ENCODE measurements around the gene EXOC5.
A peak's percentile ranks its signal among the peaks of the same experiment; 100 is the strongest.

EXOC5 gene, protein sequence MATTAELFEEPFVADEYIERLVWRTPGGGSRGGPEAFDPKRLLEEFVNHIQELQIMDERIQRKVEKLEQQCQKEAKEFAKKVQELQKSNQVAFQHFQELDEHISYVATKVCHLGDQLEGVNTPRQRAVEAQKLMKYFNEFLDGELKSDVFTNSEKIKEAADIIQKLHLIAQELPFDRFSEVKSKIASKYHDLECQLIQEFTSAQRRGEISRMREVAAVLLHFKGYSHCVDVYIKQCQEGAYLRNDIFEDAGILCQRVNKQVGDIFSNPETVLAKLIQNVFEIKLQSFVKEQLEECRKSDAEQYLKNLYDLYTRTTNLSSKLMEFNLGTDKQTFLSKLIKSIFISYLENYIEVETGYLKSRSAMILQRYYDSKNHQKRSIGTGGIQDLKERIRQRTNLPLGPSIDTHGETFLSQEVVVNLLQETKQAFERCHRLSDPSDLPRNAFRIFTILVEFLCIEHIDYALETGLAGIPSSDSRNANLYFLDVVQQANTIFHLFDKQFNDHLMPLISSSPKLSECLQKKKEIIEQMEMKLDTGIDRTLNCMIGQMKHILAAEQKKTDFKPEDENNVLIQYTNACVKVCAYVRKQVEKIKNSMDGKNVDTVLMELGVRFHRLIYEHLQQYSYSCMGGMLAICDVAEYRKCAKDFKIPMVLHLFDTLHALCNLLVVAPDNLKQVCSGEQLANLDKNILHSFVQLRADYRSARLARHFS

DNA sequence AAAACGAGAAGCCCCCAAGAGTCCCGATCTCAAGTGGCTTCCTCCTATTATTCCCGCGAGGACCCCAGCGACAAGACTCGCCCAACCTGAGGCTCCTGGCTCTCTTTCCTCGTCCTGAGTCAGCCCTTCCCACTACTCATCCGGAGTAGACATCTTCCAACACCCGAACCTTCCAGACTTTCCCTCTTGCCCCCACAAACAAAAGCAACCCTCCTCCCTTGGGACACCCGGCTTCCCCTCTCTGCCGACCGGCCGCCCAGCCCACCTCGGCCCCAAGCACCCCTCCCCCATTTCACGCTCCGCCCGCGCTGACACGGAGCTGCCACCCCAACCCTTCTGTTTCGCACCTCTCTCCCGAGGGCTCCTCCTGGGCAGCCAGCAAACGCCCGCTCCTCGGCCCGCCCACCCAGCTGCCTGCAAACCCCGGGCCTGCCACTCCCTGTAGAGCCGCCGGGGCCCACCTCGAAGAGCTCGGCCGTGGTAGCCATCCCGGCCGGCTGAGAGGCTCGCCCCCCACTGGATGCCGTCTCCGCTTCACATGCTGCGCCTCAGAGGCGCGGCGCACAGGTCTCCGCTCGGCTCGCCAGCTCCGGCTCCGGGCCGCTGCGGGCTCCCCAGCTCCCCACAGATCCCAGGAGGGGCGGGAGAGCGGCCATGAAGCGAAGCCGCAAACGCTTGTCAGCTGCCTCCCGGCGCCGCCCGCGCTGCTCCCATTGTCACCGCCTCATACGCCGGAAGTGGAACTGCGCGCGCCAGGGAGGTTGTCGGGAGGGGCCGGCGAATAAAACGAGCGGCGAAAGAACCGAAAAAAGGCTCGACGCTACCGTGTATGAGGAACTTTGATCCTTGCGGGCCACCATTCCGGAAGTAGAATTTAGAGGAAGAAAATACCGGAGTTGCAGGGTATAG lies at the start of gene EXOC5, which contains the start of gene AP5M1:
Gene EXOC5 (minus strand): TSS at position 745 of the 909 bp plus-strand sequence. CDS start 257 bp downstream, at position 488.
Gene AP5M1 (plus strand): TSS at position 811 of the 909 bp plus-strand sequence. CDS start 344 bp downstream, outside the sequence.
- DNase-seq: peak; percentile 97

DNA sequence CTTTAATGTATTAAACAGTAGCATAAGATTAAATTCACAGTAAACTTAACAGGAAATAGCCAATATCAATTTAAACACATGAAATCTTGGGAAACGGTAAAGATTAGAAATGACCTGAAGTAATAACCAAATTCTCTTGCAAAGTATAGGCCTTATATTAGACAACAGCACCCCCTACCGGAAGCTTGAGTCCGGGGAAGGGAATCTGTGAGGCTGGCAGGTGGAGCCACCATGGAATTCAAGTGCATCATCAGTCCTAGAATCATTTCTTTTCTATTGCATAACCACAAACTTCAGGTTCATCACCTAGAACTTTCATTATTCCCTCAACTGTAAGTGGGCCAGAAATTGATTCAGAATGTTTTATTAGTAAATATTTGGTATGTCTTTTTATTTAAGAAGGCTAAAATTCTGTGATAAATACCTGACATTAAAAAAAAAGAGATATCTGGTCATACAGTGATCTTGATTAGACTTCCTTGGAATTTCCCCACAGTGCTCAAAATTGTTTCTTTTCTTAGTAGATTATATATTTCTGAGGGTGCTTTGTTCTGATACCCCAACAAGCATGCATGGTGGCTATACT lies 48.6 kb upstream of the EXOC5 start:
- peak; percentile 70 for DNase-seq

DNA sequence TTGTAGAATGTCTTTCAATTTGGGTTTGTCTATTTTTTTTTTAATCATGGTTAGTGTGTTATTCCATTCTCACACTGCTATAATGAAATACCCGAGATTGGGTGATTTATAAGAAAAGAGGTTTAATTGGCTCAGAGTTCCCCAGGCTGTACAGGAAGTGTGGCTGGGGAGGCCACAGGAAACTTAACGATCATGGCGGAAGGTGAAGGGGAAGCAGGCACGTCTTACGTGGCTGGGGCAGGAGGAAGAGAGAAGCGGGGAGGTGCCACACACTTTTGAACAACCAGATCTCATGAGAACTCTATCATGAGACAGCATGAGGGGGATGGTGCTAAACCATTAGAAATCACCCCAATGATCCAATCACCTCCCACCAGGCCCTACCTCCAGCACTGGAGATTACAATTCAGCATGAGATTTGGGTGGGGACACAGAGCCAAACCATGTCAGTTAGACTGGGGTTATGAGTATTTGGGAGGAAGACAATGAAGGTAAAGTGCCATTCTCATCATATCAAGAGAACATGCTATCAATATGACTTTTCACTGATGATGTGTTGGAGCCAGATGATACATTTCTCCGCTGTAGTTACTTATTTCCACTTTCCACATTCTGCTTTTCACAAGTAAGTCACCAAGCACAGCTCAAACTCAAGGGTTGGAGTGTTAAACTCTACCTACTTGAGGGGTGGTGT lies 45.8 kb upstream of the EXOC5 start:
- DNase-seq: no peak

DNA sequence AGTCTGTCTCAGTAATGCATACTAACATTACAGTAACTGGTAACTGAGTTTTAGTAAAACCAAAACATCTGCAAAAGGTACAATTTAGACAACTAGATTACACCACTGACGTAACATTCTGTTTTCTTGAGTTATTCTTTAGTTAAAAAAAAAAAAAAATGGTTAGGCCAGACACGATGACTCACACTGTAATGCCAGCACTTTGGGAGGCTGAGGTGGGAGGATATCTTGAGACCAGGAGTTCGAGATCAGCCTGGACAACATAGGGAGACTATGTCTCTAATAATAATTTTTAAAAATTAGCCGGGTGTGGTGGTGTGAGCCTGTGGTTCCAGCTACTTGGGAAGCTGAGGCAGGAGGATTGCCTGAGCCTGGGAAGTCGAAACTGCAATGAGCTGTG lies 34.2 kb upstream of the EXOC5 start:
- DNase-seq: no peak

DNA sequence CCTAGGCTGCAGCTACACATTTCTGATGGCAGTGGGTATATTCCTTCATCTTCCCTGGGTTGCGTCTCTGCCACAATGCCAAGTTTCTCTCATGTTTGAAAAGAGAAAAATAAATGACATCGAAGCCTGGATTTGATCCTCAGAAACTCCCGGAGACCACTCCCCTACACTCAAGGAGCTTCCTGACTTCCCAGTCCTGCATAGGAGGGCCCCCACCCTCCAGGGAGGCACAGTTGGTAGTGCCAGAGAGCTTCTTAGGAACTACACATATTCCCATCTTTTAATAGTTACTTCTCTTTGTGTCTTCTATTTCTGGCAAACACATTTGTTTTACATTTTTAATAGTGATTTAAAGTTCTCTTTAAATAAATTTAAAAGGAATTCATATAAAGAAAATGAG lies 30.8 kb upstream of the EXOC5 start:
- DNase-seq: no peak

DNA sequence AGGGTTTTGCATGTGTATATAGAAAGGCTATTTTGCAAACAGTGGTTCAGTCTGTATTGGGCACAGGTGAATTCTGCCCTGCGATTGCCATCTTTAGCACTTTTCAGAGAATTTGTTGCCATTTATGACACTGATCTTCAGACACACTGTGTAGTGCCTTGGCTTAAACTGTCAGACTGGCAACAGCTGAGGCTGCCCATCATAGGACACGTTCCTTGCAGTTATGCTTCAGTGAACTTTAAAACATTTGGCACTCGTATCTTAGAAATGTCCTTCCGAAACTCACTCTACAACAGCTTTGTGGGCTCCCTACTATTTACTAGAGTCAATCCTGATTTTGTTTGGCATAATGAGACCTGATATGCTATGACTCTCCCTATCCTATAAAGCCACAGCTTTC lies 29.1 kb upstream of the EXOC5 start:
- no peak for DNase-seq

DNA sequence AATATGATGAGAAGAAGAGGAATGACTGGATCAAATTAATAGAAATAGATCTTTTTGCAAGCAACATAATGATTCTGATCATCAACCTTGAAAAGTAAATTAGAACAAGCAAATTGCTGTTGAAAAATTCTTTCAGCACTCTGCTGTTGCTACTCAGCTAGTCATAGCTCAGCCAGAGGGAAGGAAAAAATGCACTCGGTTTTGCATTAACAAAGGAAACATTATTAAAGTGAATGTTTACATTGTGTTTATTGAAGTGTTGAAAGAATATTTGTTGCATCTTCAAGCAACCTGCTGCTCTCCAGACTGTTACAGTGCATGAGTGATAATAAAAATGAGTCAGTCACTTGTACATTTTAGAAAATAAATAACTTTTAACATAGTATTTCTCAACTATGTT lies 26.5 kb upstream of the EXOC5 start:
- no peak for DNase-seq

DNA sequence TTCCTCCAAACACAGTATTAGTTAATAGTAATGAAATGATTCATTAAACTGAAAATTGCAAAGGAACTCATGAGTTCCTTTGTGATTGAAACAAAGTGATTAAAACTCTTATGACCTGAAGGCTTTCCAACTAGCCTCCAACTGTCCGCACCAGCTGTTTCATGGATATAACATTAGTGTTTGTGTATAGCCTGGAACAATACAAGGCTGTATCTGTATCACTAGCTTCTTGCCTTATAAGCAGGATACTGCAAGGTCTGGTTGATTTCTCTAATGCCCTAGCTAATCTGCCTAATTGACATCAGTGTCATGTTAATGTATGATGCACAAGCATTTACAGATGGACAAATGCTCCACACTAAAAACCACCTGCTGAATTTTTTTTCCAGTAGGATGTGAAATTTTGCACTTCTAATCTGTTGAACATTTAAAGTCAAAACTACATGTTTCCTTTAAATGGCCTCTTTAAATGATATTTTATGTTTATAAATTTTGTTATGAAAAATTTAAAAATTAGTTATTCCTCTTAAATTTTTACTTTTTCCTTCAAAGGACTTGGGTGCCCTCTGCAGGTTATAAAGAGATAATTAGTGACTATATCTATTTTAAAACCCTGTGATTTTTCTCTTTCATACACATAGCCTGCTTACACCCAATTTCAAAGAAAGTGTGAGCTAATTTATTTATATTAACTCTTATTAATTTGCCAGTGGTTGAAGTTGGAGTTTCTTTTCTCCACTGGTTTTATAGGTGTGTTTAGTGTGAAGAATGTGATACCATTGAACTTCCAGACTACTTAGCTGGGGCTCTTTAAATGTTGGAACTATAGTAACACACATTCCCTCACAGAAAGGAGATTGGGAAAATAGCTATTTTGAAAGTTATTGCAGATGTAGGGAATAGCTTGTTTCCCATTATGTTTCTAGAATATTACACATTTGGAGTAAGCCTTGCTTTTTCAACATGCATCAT lies 25.4 kb upstream of the EXOC5 start:
- peak; percentile 12 for DNase-seq

DNA sequence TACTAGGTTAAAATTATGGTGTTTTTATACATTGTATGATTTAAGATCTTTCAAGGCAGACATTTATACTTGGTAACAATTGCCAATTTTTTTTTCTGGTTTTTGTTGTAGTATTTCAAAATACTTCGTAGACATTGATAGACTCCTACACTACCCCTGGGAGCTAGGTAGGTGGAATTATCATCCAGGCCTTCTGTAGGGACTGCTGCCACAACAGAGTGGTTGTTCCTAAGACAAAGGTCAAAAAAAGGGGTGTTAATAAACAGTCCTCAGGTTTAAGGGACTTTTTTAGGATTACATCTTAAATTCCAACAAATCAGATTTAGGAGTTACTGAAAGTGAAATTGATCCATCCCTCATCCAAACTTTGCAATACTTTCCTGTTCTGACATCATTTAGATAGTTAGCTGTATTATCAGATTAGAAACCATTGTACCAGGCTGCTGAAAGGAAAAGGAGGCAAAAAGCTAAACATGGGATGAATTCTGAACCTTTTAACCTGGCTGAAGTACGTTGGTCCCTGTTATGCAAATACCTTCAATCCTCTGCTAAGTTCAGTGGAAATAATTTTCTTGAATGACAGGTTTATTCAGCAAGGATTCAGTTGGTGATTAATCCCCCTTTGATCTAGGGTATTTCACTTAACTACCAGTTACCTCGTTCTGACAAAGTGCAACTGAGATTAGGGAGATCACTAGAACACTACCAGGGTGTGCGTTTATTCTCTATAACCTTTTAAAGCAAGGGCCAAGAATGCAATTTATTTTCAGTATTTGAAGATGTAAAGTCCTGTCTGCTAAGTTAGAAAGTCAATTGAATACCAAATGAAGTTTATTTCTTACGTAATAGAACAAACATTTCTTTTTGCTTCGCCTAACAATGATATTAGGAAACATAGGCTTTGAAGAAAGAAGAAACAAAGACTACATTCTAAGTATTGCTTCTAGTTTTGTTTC lies 23.3 kb upstream of the EXOC5 start:
- no peak for DNase-seq

DNA sequence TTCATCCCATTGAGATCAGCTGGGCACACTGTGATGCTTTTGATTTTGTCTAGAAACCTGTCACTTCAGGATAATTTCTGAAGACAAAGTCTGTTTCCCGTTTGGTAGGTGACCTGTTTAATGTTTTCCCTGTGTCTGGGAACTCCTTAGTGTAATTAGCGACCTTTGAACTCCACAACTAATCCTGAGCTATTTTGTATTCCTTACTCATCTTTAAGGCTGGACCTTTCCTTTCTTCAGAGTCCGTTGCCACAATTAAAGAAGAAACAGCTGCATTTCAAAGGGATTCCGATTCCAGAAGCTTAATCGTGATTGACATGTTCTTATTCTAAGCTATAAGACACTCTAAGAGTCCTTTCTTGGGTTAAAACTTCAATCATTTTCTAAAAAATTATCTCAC lies 22.0 kb upstream of the EXOC5 start:
- no peak for DNase-seq

DNA sequence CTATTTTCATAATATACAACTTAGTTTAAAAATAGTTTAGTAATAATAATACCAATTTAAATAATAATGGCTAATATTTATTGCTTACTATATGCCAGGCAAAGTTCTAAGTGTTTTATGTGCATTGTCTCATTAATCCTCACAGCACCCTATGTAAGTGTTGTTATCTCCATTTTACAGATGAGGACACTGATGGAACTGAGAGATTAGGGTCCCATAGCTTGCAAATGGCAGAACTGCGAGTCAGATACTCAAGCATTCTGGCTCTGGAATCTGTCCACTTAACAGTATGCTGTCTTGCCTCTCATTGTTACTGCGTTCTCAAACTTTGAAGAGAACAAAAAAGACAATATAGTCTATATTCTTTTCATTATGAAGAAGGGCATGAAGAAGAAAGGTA lies 19.0 kb upstream of the EXOC5 start:
- no peak for DNase-seq

DNA sequence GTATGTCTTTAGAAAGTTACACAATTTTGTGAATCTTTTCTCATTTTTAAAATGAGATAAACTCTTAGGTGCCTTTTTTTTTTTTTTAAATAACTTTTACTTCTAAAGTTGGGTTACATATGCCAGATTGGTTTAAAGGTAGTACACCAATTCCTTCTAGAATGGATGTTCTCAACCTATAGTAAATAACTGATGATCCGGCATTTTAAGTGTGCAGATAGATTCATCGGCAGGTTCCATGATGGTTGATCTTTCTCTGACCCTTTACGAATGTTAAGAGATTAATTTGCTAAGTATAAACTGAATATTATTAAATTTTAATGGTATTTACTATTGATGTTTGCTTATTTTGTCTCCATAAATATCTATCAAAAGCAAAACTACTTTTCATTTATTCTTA lies 8.4 kb upstream of the EXOC5 start:
- no peak for DNase-seq

DNA sequence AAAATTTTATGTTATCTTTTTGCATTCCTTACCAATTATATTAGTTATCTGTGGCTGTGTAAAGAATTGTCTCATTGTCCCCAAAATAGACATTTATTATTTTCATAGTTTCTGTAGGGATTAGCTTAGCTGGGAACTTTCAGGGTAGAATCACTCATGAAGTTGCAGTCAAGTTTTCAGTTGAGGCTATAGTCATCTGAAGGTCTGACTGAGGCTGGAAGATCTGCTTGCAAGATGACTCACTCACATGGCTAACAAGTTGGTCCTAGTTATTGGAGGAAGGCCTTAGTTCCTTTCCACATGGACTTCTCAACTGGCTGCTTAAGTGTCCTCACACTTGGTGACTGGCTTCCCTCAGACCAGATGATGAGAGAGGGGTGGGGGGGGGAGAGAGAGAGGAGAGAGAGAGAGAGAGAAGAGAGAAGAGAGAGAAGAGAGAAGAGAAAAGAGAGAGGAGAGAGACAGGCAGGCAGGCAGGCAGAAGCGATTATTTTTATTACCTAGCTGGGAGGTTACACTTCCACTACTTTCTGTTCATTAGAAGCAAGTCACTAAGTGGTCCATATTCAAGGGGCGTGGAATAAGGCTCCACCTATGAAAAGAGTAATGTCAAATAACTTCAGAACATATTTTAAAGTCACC lies 6.4 kb upstream of the EXOC5 start:
- no peak for DNase-seq

DNA sequence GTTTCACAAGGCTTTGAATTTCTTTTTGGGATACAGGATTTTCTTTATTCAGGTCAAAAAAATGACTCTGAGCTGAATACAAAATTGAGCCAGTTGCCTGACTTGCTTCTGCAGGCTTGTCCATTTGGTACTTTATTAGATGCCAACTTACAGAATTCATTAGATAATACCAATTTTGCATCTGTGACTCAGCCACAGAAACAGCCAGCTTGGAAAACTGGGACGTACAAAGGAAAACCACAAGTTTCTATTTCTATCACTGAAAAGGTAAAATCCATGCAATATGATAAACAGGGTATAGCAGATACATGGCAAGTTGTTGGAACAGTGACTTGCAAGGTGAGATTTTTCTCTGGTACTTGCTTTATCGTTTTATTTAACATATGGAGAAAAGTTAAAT lies 5.8 kb upstream of the EXOC5 start:
- no peak for DNase-seq

DNA sequence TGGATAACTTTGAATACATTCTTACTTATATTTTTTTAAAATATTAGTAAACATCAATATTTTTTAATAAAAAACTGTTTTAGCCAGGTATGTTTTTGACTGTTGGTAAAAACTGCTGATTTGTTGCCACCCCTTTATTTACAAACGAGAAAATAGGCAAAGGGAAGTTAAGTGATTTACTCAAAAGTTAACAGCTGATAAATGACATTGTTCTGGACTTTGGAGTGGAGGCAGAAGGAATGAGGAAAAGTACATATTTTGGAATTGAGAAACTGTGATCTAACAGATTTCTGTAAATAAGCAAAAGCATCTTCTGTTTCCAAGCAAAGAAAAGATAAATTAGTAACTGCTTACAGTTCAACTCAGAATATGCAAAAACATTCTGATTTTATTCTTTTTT lies 4.5 kb upstream of the EXOC5 start:
- no peak for DNase-seq

DNA sequence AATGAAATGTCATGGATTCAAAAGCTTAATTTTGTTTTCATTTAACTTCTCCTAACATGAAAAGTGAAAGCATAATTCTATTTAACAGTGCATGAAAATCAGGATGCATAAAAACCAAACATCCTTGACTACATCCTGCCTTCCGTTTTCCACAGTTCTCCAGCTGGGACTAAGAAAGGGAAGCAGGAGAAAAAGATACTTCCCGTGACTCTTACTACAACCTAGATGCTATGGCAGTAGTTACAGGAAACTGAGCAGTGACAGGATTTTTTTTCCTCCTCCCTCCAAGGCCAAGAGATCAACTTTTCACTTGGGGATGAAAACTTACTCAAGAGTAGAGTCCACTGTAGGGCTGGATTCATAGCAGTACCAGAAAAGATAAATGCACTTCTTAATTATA lies 2.6 kb downstream of the EXOC5 start:
- peak; percentile 19 for DNase-seq

DNA sequence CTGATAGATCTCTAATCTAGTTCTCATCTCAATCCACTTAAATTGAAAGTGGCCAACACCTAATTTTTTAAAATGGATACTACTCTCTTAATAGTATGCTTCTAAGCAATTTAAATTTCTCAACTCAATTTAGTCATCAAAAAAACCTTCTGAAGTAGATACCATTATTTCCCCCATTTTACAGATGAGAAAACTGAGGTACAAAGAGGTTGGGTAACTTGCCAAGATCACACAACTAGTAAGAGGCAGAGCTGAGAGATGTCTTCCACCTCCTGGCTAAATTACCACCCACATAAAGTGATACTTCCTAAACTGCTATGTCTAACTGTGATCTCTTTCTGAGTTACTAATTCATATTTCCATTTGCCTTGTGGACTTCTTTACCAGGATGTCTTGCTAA lies 6.6 kb downstream of the EXOC5 start:
- no peak for DNase-seq

DNA sequence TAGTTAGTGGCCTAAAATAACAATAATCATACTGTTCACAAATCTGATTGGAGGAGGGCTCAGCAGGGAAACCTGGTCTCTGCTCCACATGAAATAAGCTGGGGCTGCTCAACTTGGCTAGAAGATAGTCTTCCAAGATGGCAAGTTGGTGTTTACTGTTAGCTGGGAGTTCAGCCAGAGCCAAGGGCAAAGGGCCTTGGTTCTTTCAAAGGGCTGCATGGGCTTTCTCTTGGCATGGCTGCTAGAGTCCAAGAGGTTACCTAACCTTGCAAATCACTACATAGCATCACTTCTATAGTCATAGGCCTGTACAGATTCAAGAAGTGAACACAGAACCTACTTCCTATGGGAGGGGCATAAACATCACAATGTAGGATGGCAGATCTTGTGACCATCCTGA lies 7.1 kb downstream of the EXOC5 start:
- DNase-seq: no peak

DNA sequence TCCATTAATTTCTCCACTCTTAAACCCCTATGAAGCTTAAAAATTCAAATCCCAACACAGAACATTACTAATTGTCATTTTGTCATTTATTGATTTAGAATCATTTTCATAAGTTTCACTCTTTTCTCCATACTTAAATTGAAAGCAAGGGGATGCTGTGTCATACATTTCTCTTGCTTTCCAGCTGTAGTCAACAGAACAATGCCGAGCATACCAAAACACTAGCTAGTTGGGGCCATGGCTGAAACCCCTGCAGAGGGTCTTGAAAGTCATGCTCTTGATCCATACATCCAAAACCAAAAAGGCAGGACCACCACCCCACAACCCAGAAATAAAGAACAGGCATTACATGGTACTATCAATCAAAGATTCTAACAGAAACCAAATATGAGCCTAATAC lies 9.0 kb downstream of the EXOC5 start:
- DNase-seq: no peak
